Daoy (cell line): Measurements from ENCODE around the gene OPN3. TPM values are rescaled to one million over a fixed set of nuclear protein-coding genes. Genes with fewer than 3 reads are reported as not detected.

ENCODE experiments used
- DNase-seq: peaks from one replicate; pipeline ENCODE4 v3.0.0-alpha.2; 2015; ENCODE audit warnings: low read depth
- total RNA-seq: library from RNA; depleted of rRNA; stranded (reverse); fragments of >200 nt; shearing (Covaris generic); gene quantifications from 2 replicates; pipeline ENCODE4 v1.2.3, GENCODE V29; 2014

OPN3 gene
- total RNA-seq, 1 experiment from 2014 or later: 44.6 TPM

GRCh38 chr1:241591317-241591716 lies 48.9 kb downstream of the OPN3 start:
- DNase-seq: peak; percentile 83

GRCh38 chr1:241590719-241591118 lies 49.5 kb downstream of the OPN3 start:
- no peak for DNase-seq

GRCh38 chr1:241589521-241589920 lies 50.6 kb downstream of the OPN3 start:
- DNase-seq: no peak

GRCh38 chr1:241586905-241587512 lies 53.2 kb downstream of the OPN3 start:
- DNase-seq: no peak

GRCh38 chr1:241582921-241583321 lies 57.2 kb downstream of the OPN3 start:
- no peak for DNase-seq

GRCh38 chr1:241579434-241579833 lies 60.7 kb downstream of the OPN3 start:
- no peak for DNase-seq

GRCh38 chr1:241574154-241574553 lies 66.0 kb downstream of the OPN3 start:
- DNase-seq: no peak

- DNase-seq: no peak
Observed at GRCh38 chr1:241569848-241570247, 70.3 kb downstream of the OPN3 start.

- no peak for DNase-seq
Observed at GRCh38 chr1:241560849-241561187, 79.4 kb downstream of the OPN3 start.

GRCh38 chr1:241560146-241560848 lies 79.9 kb downstream of the OPN3 start:
- no peak for DNase-seq

- no peak for DNase-seq
Observed at GRCh38 chr1:241557551-241558193, 82.5 kb downstream of the OPN3 start.

GRCh38 chr1:241557031-241557430 lies 83.1 kb downstream of the OPN3 start:
- no peak for DNase-seq

GRCh38 chr1:241555526-241555925 lies 84.6 kb downstream of the OPN3 start:
- no peak for DNase-seq

- DNase-seq: no peak
Observed at GRCh38 chr1:241553886-241554592, 86.1 kb downstream of the OPN3 start.

- no peak for DNase-seq
Observed at GRCh38 chr1:241551759-241552638, 88.2 kb downstream of the OPN3 start.

- no peak for DNase-seq
Observed at GRCh38 chr1:241550318-241550717, 89.9 kb downstream of the OPN3 start.

- DNase-seq: no peak
Observed at GRCh38 chr1:241548008-241548407, 92.2 kb downstream of the OPN3 start.
